Neutrophil (primary cell): Measurements from ENCODE around the gene PDLIM5.

Source experiments
- H3K27ac ChIP-seq: fragments of 200-600 bp; sonication (generic); 2 replicates; pipeline ENCODE4 v1.5.1; 2016; ENCODE audit warnings: mild to moderate bottlenecking, moderate library complexity
- H3K27me3 ChIP-seq: fragments of 200-600 bp; sonication (generic); 2 replicates; pipeline ENCODE4 v1.6.0; 2016; ENCODE audit warnings: mild to moderate bottlenecking
- H3K36me3 ChIP-seq: fragments of 200-600 bp; sonication (generic); 2 replicates; pipeline ENCODE4 v1.5.1; 2017
- H3K4me1 ChIP-seq, 2 experiments: fragments of 200-600 bp in 1 of 2; sonication (generic) in 1 of 2; 1 replicate in 1 of 2; 2 replicates in 1 of 2; pipeline versions ENCODE4 v1.5.1 to v1.6.1; 2013 to 2016; ENCODE audit warnings: low read depth in 1 of 2, low read length in 1 of 2, mild to moderate bottlenecking in 1 of 2, moderate library complexity in 1 of 2; ENCODE audit not compliant: control insufficient read depth in 1 of 2, insufficient read depth in 1 of 2
- H3K4me3 ChIP-seq, 2 experiments: fragments of 200-600 bp in 1 of 2; sonication (generic) in 1 of 2; 1 replicate in 1 of 2; 2 replicates in 1 of 2; pipeline ENCODE4 v1.5.1; 2013 to 2016; ENCODE audit warnings: low read depth in 1 of 2, low read length in 1 of 2, mild to moderate bottlenecking in 1 of 2, moderate library complexity in 1 of 2
- H3K9me3 ChIP-seq: fragments of 200-600 bp; sonication (generic); 2 replicates; pipeline ENCODE4 v1.5.1; 2016
- CTCF ChIP-seq: fragments of 200-600 bp; sonication (generic); IDR thresholded peaks from 2 replicates; pipeline ENCODE4 v1.5.1; 2016; ENCODE audit warnings: antibody characterized with exemption

Gene PDLIM5

DNA sequence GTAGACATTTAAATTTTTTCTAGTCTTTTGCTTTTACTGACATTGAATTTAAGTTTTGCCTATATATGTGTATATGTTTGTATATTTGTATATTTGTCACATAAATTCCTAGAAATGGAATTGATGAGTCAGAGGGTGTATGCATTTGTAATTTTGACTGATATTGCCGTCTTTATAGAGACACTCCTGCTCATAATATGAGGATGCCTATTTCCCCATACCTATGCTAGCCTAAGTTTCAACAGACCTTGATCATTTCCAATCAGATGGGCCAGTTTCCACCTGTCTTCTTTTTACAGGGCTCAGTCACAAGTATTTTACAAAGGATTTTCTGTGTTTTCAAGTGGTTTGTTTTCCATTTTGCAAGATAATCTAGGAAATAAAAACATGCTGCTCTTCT is 10.8 kb downstream of the PDLIM5 start:
- Histone ChIP-seq H3K9me3 (no peaks in the 10 kb centered on the region), H3K27ac (no peak overlapping the region)
- no peak for TF ChIP-seq CTCF

DNA sequence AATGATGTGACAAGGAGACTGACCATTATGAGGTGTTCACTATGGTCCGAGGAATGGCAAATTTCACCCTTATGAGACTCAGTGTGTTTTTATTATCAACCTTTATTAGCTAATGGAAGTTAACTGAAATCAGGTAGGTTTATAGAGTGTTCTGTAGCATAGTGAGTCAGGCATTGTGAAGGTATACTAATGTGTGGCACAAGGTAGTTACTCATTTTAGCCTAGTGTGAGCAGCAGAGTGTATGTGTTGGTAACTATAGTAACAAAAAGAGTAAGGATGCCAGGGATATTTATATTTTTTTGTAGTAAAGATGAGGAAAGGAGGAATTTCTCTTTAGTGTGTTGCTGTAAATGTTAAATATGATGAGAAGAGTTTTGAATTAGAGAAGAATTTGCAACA is 12.0 kb downstream of the PDLIM5 start:
- no peak for TF ChIP-seq CTCF
- Histone ChIP-seq H3K4me1 (no peaks in the 10 kb centered on the region), H3K9me3 (no peaks in the 10 kb centered on the region), H3K36me3 (no peaks in the 10 kb centered on the region), H3K4me3 (no peak overlapping the region), H3K27me3 (no peaks in the 10 kb centered on the region), H3K27ac (no peak overlapping the region)

More for the DNA sequence above, 10.8 kb downstream of the PDLIM5 start:
- Histone ChIP-seq H3K4me1 (no peaks in the 10 kb centered on the region), H3K27me3 (no peaks in the 10 kb centered on the region), H3K4me3 (no peak overlapping the region), H3K36me3 (no peaks in the 10 kb centered on the region)

DNA sequence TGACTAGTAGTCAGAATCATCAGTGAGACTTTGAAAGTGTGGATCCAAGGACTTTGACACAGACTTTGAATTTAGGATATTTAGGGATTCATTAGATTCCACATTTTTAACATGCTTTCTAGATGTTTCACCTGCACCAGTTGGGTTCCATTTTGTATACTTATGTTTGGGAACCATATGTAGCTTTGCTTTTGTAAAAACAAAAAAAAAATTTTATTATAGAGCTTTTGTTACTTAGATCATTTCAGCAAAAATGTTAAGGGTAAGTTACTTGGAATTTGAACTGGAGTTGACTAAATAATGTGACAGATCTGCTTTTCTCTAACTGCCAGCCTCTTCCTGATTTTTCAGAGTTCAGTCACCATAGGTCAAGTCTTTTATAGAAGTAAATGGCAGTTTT is 14.6 kb downstream of the PDLIM5 start:
- Histone ChIP-seq H3K27me3 (no peaks in the 10 kb centered on the region), H3K27ac (no peak overlapping the region), H3K4me3 (no peak overlapping the region), H3K9me3 (no peaks in the 10 kb centered on the region), H3K4me1 (no peaks in the 10 kb centered on the region), H3K36me3 (no peaks in the 10 kb centered on the region)
- TF ChIP-seq CTCF = no peak

GRCh38 chr4:94466923-94467322 is 15.2 kb downstream of the PDLIM5 start:
- Histone ChIP-seq H3K4me3 (no peak overlapping the region), H3K36me3 (no peaks in the 10 kb centered on the region), H3K27me3 (no peaks in the 10 kb centered on the region), H3K4me1 (no peaks in the 10 kb centered on the region), H3K9me3 (no peaks in the 10 kb centered on the region), H3K27ac (no peak overlapping the region)
- no peak for TF ChIP-seq CTCF

- Histone ChIP-seq H3K9me3 (no peaks in the 10 kb centered on the region), H3K27me3 (no peaks in the 10 kb centered on the region), H3K4me1 (no peaks in the 10 kb centered on the region), H3K4me3 (no peak overlapping the region), H3K36me3 (no peaks in the 10 kb centered on the region), H3K27ac (no peak overlapping the region)
- no peak for TF ChIP-seq CTCF
Measured at GRCh38 chr4:94468093-94468769, 16.5 kb downstream of the PDLIM5 start.
